Measurements from ENCODE around the gene GINS1.

DNA sequence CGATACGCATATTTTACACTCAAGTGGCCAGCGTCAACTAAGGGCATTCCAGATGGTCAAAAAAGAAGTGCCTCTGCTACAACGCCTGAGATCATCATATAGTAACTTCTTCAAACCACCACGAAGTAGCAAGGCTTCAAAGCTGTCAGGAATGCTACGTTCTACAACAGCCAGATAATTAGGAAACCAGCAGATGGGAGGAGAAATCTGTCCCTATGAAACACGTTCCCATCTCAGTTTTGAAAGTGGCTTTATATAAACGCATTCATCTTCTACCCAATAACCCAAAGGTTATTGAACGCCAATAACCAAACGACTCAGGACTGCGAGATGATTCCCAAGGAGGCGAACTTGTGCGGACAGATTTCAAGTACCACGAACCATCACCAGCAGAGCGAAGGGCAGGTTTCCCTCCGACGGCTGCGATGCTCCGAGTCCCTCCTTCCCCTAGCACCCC, 18.0 kb upstream of the GINS1 start:
- TF ChIP-seq POLR2A (IDR thresholded peaks at IDR 0.05; ENCODE audit: control extremely low read depth in 1 of 2, low read depth in 2 of 2, low read length in 2 of 2) (no peak), ZNF274 (IDR thresholded peaks at IDR 0.05; ENCODE audit: borderline replicate concordance, extremely low read depth, low read length) (no peak), CBX8 (IDR thresholded peaks at IDR 0.05; ENCODE audit: borderline replicate concordance, low read depth, low read length) (no peak), RXRA (IDR thresholded peaks at IDR 0.05; ENCODE audit: insufficient read depth, low read depth, low read length) (no peak), EP300 (IDR thresholded peaks at IDR 0.05; ENCODE audit: borderline replicate concordance in 1 of 2, low read depth in 2 of 2, low read length in 2 of 2) (no peak), SP1 (IDR thresholded peaks at IDR 0.05; ENCODE audit: low read depth, low read length) (no peak), POLR2AphosphoS5 (IDR thresholded peaks at IDR 0.05; ENCODE audit: low read depth, low read length) (no peak), ASH2L (IDR thresholded peaks at IDR 0.05; ENCODE audit: low read length) (no peak), SP4 (IDR thresholded peaks at IDR 0.05; ENCODE audit: low read length) (no peak), TAF1 (IDR thresholded peaks at IDR 0.05; ENCODE audit: low read depth, low read length) (no peak), EZH2 (IDR thresholded peaks at IDR 0.05; ENCODE audit: low read depth, low read length, severe bottlenecking) (no peak), HDAC2 (IDR thresholded peaks at IDR 0.05; ENCODE audit: borderline replicate concordance in 1 of 2, low read depth in 2 of 2, low read length in 2 of 2) (no peak)
- TF ChIP-seq, protein P1, sequence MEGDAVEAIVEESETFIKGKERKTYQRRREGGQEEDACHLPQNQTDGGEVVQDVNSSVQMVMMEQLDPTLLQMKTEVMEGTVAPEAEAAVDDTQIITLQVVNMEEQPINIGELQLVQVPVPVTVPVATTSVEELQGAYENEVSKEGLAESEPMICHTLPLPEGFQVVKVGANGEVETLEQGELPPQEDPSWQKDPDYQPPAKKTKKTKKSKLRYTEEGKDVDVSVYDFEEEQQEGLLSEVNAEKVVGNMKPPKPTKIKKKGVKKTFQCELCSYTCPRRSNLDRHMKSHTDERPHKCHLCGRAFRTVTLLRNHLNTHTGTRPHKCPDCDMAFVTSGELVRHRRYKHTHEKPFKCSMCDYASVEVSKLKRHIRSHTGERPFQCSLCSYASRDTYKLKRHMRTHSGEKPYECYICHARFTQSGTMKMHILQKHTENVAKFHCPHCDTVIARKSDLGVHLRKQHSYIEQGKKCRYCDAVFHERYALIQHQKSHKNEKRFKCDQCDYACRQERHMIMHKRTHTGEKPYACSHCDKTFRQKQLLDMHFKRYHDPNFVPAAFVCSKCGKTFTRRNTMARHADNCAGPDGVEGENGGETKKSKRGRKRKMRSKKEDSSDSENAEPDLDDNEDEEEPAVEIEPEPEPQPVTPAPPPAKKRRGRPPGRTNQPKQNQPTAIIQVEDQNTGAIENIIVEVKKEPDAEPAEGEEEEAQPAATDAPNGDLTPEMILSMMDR (IDR thresholded peaks at IDR 0.05; ENCODE audit: control extremely low read depth in 1 of 3, insufficient read depth in 1 of 3, low read depth in 1 of 3, low read length in 3 of 3), result no peak

Data from H1 (cell line).